ENCODE data around the gene LYST. TPM values are rescaled to one million over a fixed set of nuclear protein-coding genes. Genes with fewer than 3 reads are reported as not detected.

The LYST gene
- total and polyA plus RNA-seq, 2 of the 8 experiments (the other 6 are each of a cell fraction or from before 2014, with no cell fraction given) = 0.29 to 0.58 TPM

DNA sequence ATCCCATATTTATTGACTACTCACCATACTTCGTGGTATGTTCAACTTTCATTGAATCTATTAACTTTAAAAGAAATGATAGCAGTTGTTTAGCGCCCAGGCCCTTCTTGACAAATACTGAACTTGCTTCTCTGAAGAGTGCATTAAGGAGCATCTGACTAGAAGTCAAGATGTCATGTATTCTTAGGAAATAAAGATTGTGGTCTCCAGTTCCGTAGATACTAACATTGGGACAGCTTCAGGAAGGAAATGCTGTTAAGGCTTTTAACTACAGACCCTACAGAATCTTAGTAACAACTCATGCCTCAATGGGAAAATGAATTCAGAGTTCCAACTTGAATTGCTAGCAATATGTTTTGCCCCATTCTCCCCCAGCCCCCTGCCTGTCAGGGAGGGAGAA lies 14.8 kb downstream of the LYST start:
- Histone ChIP-seq H4K8ac (ENCODE audit: extremely low read depth, insufficient read depth, low read length) (no peak overlapping the region), H3K4me1 (replicated peaks in 1 of 4; ENCODE audit: control insufficient read depth in 3 of 4, insufficient read depth in 4 of 4, low read length in 3 of 4) (no peaks in the 10 kb centered on the region), H2BK12ac (ENCODE audit: low read depth, low read length) (no peak overlapping the region), H2BK15ac (ENCODE audit: low read length) (no peak overlapping the region), H3K4ac (replicated peaks; ENCODE audit: insufficient read length, low read depth, low read length) (no peak overlapping the region), H4K91ac (replicated peaks; ENCODE audit: insufficient read length, low read length) (no peak overlapping the region), H3K79me1 (ENCODE audit: low read depth, low read length) (no peaks in the 10 kb centered on the region), H3K27me3 (replicated peaks in 1 of 4; ENCODE audit: control insufficient read depth in 3 of 4, extremely low read depth in 1 of 4, insufficient read depth in 3 of 4, low read length in 3 of 4) (no peaks in the 10 kb centered on the region), H3K9ac (replicated peaks in 1 of 4; ENCODE audit: extremely low read depth in 1 of 4, low read depth in 3 of 4, low read length in 3 of 4) (no peak overlapping the region), H4K20me1 (replicated peaks in 1 of 2; ENCODE audit: control insufficient read depth in 1 of 2, insufficient read depth in 2 of 2, low read length in 2 of 2) (no peaks in the 10 kb centered on the region), H3K4me3 (ENCODE audit: extremely low read depth in 1 of 4, insufficient read depth in 2 of 4, low read depth in 3 of 4, low read length in 4 of 4) (no peak overlapping the region), H3K27ac (ENCODE audit: low read depth, low read length) (no peak overlapping the region), H3K14ac (ENCODE audit: insufficient read length) (no peak overlapping the region), H2BK5ac (ENCODE audit: low read depth, low read length) (no peak overlapping the region), H4K5ac (ENCODE audit: insufficient read length, low read depth, low read length) (no peak overlapping the region), H3K18ac (ENCODE audit: extremely low read depth, low read length) (no peak overlapping the region), H3K23ac (ENCODE audit: insufficient read length) (no peak overlapping the region), H3K36me3 (ENCODE audit: control insufficient read depth in 2 of 4, insufficient read depth in 4 of 4, low read length in 3 of 4) (no peaks in the 10 kb centered on the region), H3K56ac (replicated peaks; ENCODE audit: insufficient read length, low read depth, low read length) (no peak overlapping the region), H3K23me2 (ENCODE audit: low read depth, low read length) (no peaks in the 10 kb centered on the region), H2AFZ (ENCODE audit: low read length) (no peak overlapping the region), H2AK5ac (ENCODE audit: low read depth, low read length) (no peak overlapping the region), H2BK20ac (ENCODE audit: low read length) (no peak overlapping the region), H2BK120ac (replicated peaks; ENCODE audit: low read depth, low read length) (no peak overlapping the region), H3K9me3 (ENCODE audit: insufficient read depth in 2 of 2, low read depth in 1 of 2, low read length in 1 of 2) (no peaks in the 10 kb centered on the region), H3K79me2 (ENCODE audit: control insufficient read depth in 1 of 2, insufficient read depth in 2 of 2, low read length in 2 of 2) (no peaks in the 10 kb centered on the region), H3K4me2 (ENCODE audit: insufficient read depth in 1 of 2, low read depth in 2 of 2, low read length in 2 of 2) (no peak overlapping the region)
- ChIA-PET POLR2A (ENCODE audit: partially characterized antibody) (no interaction called here), CTCF (ENCODE audit: partially characterized antibody) (no interaction called here)
- FAIRE-seq (no peak), DNase-seq (ENCODE audit: low read depth in 1 of 2, low spot score in 2 of 2) (no peak)
- 82% methylated on average over 3 of the region's 3 CpGs; no CpG with 5 or more reads in 1 of the 2 experiments for WGBS, 2 experiments (ENCODE audit: extremely low coverage in 1 of 2, insufficient coverage in 1 of 2, insufficient read length in 1 of 2, insufficient replicate concordance in 2 of 2, low coverage in 1 of 2, low lambda C conversion rate in 2 of 2, missing lambda C conversion rate in 1 of 2)
- TF ChIP-seq KDM5A (IDR thresholded peaks at IDR 0.05; ENCODE audit: low read length) (no peak), ASH2L (IDR thresholded peaks at IDR 0.05; ENCODE audit: low read length) (no peak), SIRT6 (IDR thresholded peaks at IDR 0.05; ENCODE audit: low read length) (no peak)

Data from H1 (cell line).